Thoracic aorta endothelial cell (primary cell): ENCODE measurements around the gene CT45A7. TPM values are rescaled to one million over a fixed set of nuclear protein-coding genes. Genes with fewer than 3 reads are reported as not detected.

Source experiments
- total RNA-seq: library from RNA; depleted of rRNA; stranded (reverse); fragments of >200 nt; gene quantifications from 2 replicates; pipeline ENCODE4 v1.2.3, GENCODE V29; 2012

Gene CT45A7
- not detected in 2 replicates for total RNA-seq

GRCh38 chrX:135837180-135837579 is at the start of gene CT45A7:
Gene CT45A7, minus strand, starts transcription at chrX:135837280. Its CDS starts 3,747 bp downstream, at chrX:135833533.

GRCh38 chrX:135871712-135872111 is 34.6 kb upstream of the CT45A7 start, which contains the start of gene CT45A9:
Gene CT45A9, minus strand, starts transcription at chrX:135871812. Its CDS starts 3,751 bp downstream, at chrX:135868061.

GRCh38 chrX:135854438-135854837 is 17.4 kb upstream of the CT45A7 start, which contains the start of gene CT45A8:
Gene CT45A8, minus strand, starts transcription at chrX:135854538. Its CDS starts 3,755 bp downstream, at chrX:135850783.

GRCh38 chrX:135819912-135820311 is 17.2 kb downstream of the CT45A7 start, which contains the start of gene CT45A2:
Gene CT45A2, minus strand, starts transcription at chrX:135820012. Its CDS starts 3,747 bp downstream, at chrX:135816265.

GRCh38 chrX:135802687-135803086 is 34.4 kb downstream of the CT45A7 start, which contains the start of gene CT45A6:
Gene CT45A6, minus strand, starts transcription at chrX:135802787. Its CDS starts 3,794 bp downstream, at chrX:135798993.

GRCh38 chrX:135785403-135785802 is 51.7 kb downstream of the CT45A7 start, which contains the start of gene CT45A5:
Gene CT45A5, minus strand, starts transcription at chrX:135785503. Its CDS starts 3,774 bp downstream, at chrX:135781729.

Other genes starting within 250 kb of the CT45A7 start
- not detected in 2 replicates for gene CT45A1, start 123.6 kb downstream of the CT45A7 start, total RNA-seq
- gene CT45A3, start 69.1 kb downstream of the CT45A7 start, total RNA-seq = not detected in 2 replicates
- gene CT45A5, start 51.8 kb downstream of the CT45A7 start, total RNA-seq = not detected in 2 replicates
- gene CT45A6, start 34.5 kb downstream of the CT45A7 start, total RNA-seq = not detected in 2 replicates
- gene CT45A2, start 17.3 kb downstream of the CT45A7 start, total RNA-seq = not detected in 2 replicates
- gene CT45A8, start 17.3 kb upstream of the CT45A7 start, total RNA-seq = not detected in 2 replicates
- not detected in 2 replicates for gene CT45A9, start 34.5 kb upstream of the CT45A7 start, total RNA-seq
- gene CT45A10, start 56.2 kb upstream of the CT45A7 start, total RNA-seq = not detected in 2 replicates
- not detected in 2 replicates for gene SAGE1, start 56.4 kb upstream of the CT45A7 start, total RNA-seq
- gene MMGT1, start 136.7 kb upstream of the CT45A7 start, total RNA-seq = 31.1 and 34.4 TPM in 2 replicates
- 18.0 and 23.4 TPM in 2 replicates for gene SLC9A6, start 148.2 kb upstream of the CT45A7 start, total RNA-seq